Activated CD4-positive, alpha-beta memory T cell treated with anti-CD3 and anti-CD28 coated beads for 36 hours (primary cell): ENCODE results near the gene GADL1. TPM values are rescaled to one million over a fixed set of nuclear protein-coding genes. Genes with fewer than 3 reads are reported as not detected.

ENCODE experiments used
- CTCF ChIA-PET: fragments of 350-600 bp; sonication (Branson Sonifier 250); formaldehyde crosslinking; loops from one replicate; lab custom pipeline; 2021; ENCODE audit warnings: antibody characterized with exemption, inconsistent platforms; lab: Charles Lee
- POLR2A ChIA-PET: fragments of 350-600 bp; sonication (Branson Sonifier 250); formaldehyde crosslinking; loops from one replicate; lab custom pipeline; 2021; ENCODE audit warnings: antibody characterized with exemption; lab: Charles Lee
- DNase-seq: peaks from one replicate; pipeline ENCODE4 v3.0.0-alpha.2; 2020
- H3K27ac Mint-ChIP-seq: one replicate; pipeline ENCODE4 v1.8.0; 2021; ENCODE audit warnings: mixed read lengths
- H3K27me3 Mint-ChIP-seq: one replicate; pipeline ENCODE4 v1.8.0; 2021; ENCODE audit warnings: mixed read lengths
- H3K36me3 Mint-ChIP-seq: one replicate; pipeline ENCODE4 v1.8.0; 2021; ENCODE audit warnings: mixed read lengths
- H3K4me1 Mint-ChIP-seq: one replicate; pipeline ENCODE4 v1.8.0; 2021; ENCODE audit warnings: low read depth, mixed read lengths
- H3K4me3 Mint-ChIP-seq: one replicate; pipeline ENCODE4 v1.8.0; 2021; ENCODE audit warnings: mild to moderate bottlenecking, mixed read lengths
- H3K9me3 Mint-ChIP-seq: one replicate; pipeline ENCODE4 v1.8.0; 2021; ENCODE audit warnings: mixed read lengths
- intact Hi-C: fragments of 100-400 bp; cut with micrococcal nuclease; formaldehyde crosslinking; loops from one replicate; pipeline ENCODE4 v1.15.1; 2023
- total RNA-seq, 2 experiments: library from RNA; stranded (reverse); gene quantifications; one replicate each; pipeline ENCODE4 v1.2.3, GENCODE V29; 2021

Gene GADL1
- total RNA-seq, 2 experiments from 2014 or later = not detected

DNA sequence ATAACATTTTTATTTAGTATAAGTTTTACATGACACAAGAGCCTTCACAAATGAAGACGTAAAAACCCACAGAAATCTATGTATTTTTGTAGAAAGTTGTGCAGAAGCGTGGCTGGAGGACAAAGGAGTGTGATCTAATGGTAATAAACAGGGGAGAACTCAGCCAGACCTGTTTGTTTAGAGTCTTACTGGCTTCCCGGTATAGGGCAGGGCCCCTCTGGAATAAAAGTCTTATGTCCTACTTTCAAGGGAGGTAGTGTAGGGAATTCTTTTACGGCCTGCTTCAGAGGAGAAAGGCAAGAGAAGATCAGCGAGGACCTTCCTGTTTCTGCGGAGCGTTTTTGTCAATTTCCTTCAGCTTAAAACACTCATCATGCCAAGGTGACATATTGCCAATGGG, 184.4 kb downstream of the GADL1 start:
- no peak overlapping the region for H3K4me3 Mint-ChIP-seq
- ChIA-PET POLR2A (no interaction called here), CTCF (no interaction called here)
- no peak for DNase-seq
- H3K9me3 Mint-ChIP-seq = peaks cover 7% of the 10 kb centered on the region
- intact Hi-C loops = no loop called here
- no peaks in the 10 kb centered on the region for H3K27me3 Mint-ChIP-seq
- no peak overlapping the region for H3K27ac Mint-ChIP-seq
- H3K4me1 Mint-ChIP-seq = peaks cover 4% of the 10 kb centered on the region
- H3K36me3 Mint-ChIP-seq = peaks cover 1% of the 10 kb centered on the region

DNA sequence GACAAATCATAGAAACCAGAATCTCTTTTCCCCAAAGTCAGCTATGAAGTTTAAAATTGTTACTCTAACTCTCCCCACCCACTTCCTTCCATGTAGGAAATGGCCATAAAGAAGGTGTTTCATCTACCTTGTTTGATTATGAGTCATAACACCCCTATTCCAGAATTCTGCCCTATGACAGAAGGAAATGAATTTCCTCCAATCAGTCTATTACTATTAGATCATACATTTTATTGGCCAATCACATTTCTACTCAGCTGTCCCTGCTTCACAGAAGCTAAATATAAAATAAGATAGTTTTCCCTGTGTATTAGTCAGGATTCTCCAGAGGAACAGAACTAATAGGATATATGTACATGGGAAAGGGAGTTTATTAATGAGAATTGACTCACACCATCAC, 186.0 kb downstream of the GADL1 start:
- Mint-ChIP-seq H3K9me3 (peaks cover 7% of the 10 kb centered on the region), H3K4me1 (peaks cover 4% of the 10 kb centered on the region), H3K27me3 (no peaks in the 10 kb centered on the region), H3K27ac (no peak overlapping the region), H3K36me3 (peaks cover 1% of the 10 kb centered on the region), H3K4me3 (no peak overlapping the region)
- intact Hi-C loops = no loop called here
- DNase-seq = no peak
- ChIA-PET CTCF (no interaction called here), POLR2A (interaction anchor here (1.1 kb wide), 1 partner anchor 10 kb away, joined by 5 read pairs; no protein-coding TSS in a partner anchor)

DNA sequence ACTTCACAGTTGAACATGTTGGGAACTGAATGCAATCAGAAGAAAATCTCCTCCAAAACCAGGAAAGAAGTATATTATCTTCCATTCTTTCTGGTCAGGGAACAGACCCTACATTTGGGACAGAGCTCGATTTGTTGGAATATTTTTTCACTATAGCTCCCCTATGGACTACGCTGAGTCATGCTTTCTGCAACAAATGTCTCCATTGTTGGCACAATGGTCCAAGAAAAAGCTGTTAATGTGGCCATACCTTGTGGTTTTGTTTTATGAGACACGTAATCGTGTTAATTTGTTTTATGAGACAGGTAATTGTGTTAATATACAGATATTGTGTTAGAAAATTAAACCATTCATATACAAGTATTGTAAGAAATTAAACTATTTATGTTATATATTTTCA, 186.6 kb downstream of the GADL1 start:
- CTCF ChIA-PET = no interaction called here

DNA sequence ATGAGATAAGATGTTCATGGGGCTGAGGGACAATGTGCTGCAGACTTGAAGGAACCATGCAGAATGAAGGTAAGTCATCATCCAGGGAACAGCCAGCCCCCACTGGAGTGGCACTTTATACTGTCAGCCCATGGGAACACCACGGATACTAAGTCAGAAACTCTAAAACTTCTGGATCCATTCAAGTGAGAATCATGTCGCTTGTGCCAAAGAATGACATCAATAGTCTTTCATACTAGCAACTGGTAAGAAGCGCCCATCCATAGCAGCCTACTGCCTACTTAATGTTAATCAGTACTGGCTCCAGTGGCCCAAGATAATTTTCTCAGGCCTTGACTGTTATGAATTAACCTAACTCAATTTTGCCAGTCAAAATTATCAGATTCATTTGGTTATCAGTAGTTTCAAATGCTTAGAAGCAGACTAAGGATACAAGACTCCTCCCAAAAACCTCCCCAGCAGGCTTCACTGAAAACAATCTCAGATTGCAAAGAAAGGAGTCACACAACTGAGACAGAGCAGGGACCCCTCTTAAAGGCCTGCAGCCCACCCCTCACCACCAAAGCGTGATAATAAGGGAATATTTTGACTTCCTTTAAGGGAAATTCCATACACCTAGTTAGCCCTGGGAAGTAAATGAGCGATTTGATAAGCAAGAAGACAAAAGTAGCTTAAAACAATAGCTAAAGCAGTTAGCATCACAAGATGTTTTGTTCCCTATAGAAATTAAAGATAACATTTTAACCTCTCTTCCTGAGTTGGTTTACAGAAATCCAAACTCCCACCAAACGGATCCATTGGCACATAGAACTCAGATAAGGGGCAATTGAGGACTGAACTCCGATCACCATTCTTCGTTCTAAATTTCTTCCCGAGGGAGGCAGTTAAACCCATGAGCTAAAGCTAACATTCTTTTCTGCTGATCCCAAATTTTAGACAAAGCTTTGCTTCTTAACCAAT, 189.2 kb downstream of the GADL1 start:
- no peaks in the 10 kb centered on the region for H3K27me3 Mint-ChIP-seq
- no peak for DNase-seq
- intact Hi-C loops = no loop called here
- peaks cover 4% of the 10 kb centered on the region for H3K4me1 Mint-ChIP-seq
- peaks cover 10% of the 10 kb centered on the region for H3K36me3 Mint-ChIP-seq
- H3K9me3 Mint-ChIP-seq = peaks cover 14% of the 10 kb centered on the region
- H3K27ac Mint-ChIP-seq = no peak overlapping the region
- H3K4me3 Mint-ChIP-seq = no peak overlapping the region
- POLR2A ChIA-PET = no interaction called here
- CTCF ChIA-PET = no interaction called here

More for the DNA sequence above, 186.6 kb downstream of the GADL1 start:
- H3K27ac Mint-ChIP-seq = no peak overlapping the region
- no peak for DNase-seq
- peaks cover 4% of the 10 kb centered on the region for H3K36me3 Mint-ChIP-seq
- intact Hi-C loops = no loop called here
- H3K4me1 Mint-ChIP-seq = peaks cover 4% of the 10 kb centered on the region
- H3K27me3 Mint-ChIP-seq = no peaks in the 10 kb centered on the region
- no peak overlapping the region for H3K4me3 Mint-ChIP-seq
- POLR2A ChIA-PET = interaction anchor here (1.1 kb wide), 1 partner anchor 9 kb away, joined by 5 read pairs; no protein-coding TSS in a partner anchor
- peaks cover 13% of the 10 kb centered on the region for H3K9me3 Mint-ChIP-seq

- Mint-ChIP-seq H3K9me3 (peaks cover 14% of the 10 kb centered on the region), H3K36me3 (peaks cover 21% of the 10 kb centered on the region), H3K27ac (no peak overlapping the region), H3K27me3 (no peaks in the 10 kb centered on the region), H3K4me3 (no peak overlapping the region), H3K4me1 (no peaks in the 10 kb centered on the region)
- intact Hi-C loops = no loop called here
- ChIA-PET POLR2A (interaction anchor here (0.7 kb wide), 1 partner anchor 269 kb away, joined by 3 read pairs; no protein-coding TSS in a partner anchor), CTCF (interaction anchor here (1.1 kb wide), 1 partner anchor 10 kb away, joined by 3 read pairs; no protein-coding TSS in a partner anchor)
- no peak for DNase-seq
Measured at GRCh38 chr3:30702828-30703397, 191.5 kb downstream of the GADL1 start.

- no peak overlapping the region for H3K4me3 Mint-ChIP-seq
- DNase-seq = no peak
- H3K4me1 Mint-ChIP-seq = no peaks in the 10 kb centered on the region
- H3K9me3 Mint-ChIP-seq = peaks cover 14% of the 10 kb centered on the region
- ChIA-PET POLR2A (interaction anchor here (0.7 kb wide), 1 partner anchor 268 kb away, joined by 3 read pairs; no protein-coding TSS in a partner anchor), CTCF (interaction anchor here (0.9 kb wide), 1 partner anchor 9 kb away, joined by 4 read pairs; no protein-coding TSS in a partner anchor)
- intact Hi-C loops = no loop called here
- H3K27me3 Mint-ChIP-seq = no peaks in the 10 kb centered on the region
- peaks cover 24% of the 10 kb centered on the region for H3K36me3 Mint-ChIP-seq
- H3K27ac Mint-ChIP-seq = no peak overlapping the region
Measured at GRCh38 chr3:30702038-30702827, 192.2 kb downstream of the GADL1 start.

GRCh38 chr3:30700702-30701321, 193.6 kb downstream of the GADL1 start:
- Mint-ChIP-seq H3K4me3 (no peak overlapping the region), H3K27ac (no peak overlapping the region), H3K36me3 (peaks cover 32% of the 10 kb centered on the region), H3K9me3 (peaks cover 7% of the 10 kb centered on the region), H3K4me1 (no peaks in the 10 kb centered on the region), H3K27me3 (no peaks in the 10 kb centered on the region)
- CTCF ChIA-PET = no interaction called here
- POLR2A ChIA-PET = no interaction called here
- DNase-seq = no peak
- intact Hi-C loops = no loop called here

DNA sequence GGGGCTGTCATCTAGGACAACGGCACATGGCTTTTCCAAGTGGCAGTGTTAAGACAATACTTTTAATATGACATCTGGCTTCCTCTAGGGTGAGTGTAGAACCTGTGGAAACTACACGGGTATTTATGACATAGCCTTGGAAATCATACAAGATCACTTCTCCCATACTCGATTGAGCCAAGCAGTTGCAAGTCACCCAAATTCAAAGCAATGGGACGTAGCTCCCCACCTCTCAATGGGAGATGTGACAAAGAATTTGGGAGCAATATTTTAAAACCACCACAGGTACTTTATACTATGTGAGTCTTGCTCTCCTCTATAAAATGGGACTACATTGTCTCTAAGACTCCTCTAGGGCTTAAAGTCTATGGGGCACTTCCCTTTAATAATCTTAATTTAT, 194.5 kb downstream of the GADL1 start:
- ChIA-PET CTCF (interaction anchor here (1.3 kb wide), 1 partner anchor 52 kb away, joined by 3 read pairs; no protein-coding TSS in a partner anchor), POLR2A (no interaction called here)
- no peaks in the 10 kb centered on the region for H3K27me3 Mint-ChIP-seq
- H3K4me3 Mint-ChIP-seq = no peak overlapping the region
- intact Hi-C loops = no loop called here
- H3K27ac Mint-ChIP-seq = no peak overlapping the region
- H3K36me3 Mint-ChIP-seq = peaks cover 40% of the 10 kb centered on the region
- peaks cover 2% of the 10 kb centered on the region for H3K4me1 Mint-ChIP-seq
- H3K9me3 Mint-ChIP-seq = peaks cover 7% of the 10 kb centered on the region
- no peak for DNase-seq

- H3K4me3 Mint-ChIP-seq = no peak overlapping the region
- H3K27ac Mint-ChIP-seq = no peak overlapping the region
- H3K9me3 Mint-ChIP-seq = peaks cover 7% of the 10 kb centered on the region
- ChIA-PET POLR2A (interaction anchor here (1.7 kb wide), 1 partner anchor 10 kb away, joined by 5 read pairs; no protein-coding TSS in a partner anchor), CTCF (interaction anchor here (0.5 kb wide), 1 partner anchor 577 kb away, joined by 3 read pairs; no protein-coding TSS in a partner anchor)
- H3K27me3 Mint-ChIP-seq = no peaks in the 10 kb centered on the region
- H3K36me3 Mint-ChIP-seq = peaks cover 47% of the 10 kb centered on the region
- DNase-seq = no peak
- H3K4me1 Mint-ChIP-seq = peaks cover 4% of the 10 kb centered on the region
- intact Hi-C loops = no loop called here
Measured at GRCh38 chr3:30698549-30698948, 195.9 kb downstream of the GADL1 start.

- CTCF ChIA-PET = interaction anchor here (1.2 to 1.7 kb wide), 2 partner anchors 583 to 655 kb away, joined by 3 read pairs; no protein-coding TSS in a partner anchor
- Mint-ChIP-seq H3K36me3 (peaks cover 59% of the 10 kb centered on the region), H3K9me3 (no peaks in the 10 kb centered on the region), H3K27me3 (no peaks in the 10 kb centered on the region), H3K4me3 (no peak overlapping the region), H3K4me1 (peaks cover 20% of the 10 kb centered on the region), H3K27ac (no peak overlapping the region)
- DNase-seq = no peak
- intact Hi-C loops = no loop called here
- POLR2A ChIA-PET = no interaction called here
Measured at GRCh38 chr3:30696896-30697295, 197.6 kb downstream of the GADL1 start.

GRCh38 chr3:30696403-30696819, 198.1 kb downstream of the GADL1 start:
- Mint-ChIP-seq H3K27me3 (no peaks in the 10 kb centered on the region), H3K4me3 (no peak overlapping the region), H3K27ac (no peak overlapping the region), H3K36me3 (peaks cover 59% of the 10 kb centered on the region), H3K9me3 (no peaks in the 10 kb centered on the region), H3K4me1 (peaks cover 20% of the 10 kb centered on the region)
- ChIA-PET POLR2A (no interaction called here), CTCF (interaction anchor here (0.9 to 1.7 kb wide), 3 partner anchors 582 to 684 kb away, joined by 3 read pairs; no protein-coding TSS in a partner anchor)
- DNase-seq = no peak
- intact Hi-C loops = no loop called here
